GM11168 (cell line): ENCODE measurements around the gene CIAO1.

Experiments used
- in situ Hi-C: fragments of 300-500 bp; cut with MboI; formaldehyde crosslinking; loops from one replicate; pipeline ENCODE4 v1.12.0; 2022; ENCODE audit warnings: low sequenced_read_pairs; ENCODE audit not compliant: unreplicated experiment

CIAO1 gene

GRCh38 chr2:96320728-96321622 lies 55.0 kb downstream of the CIAO1 start:
- in situ Hi-C loops = no loop called here
